ENCODE data around the gene PPFIBP2.

Gene PPFIBP2

DNA sequence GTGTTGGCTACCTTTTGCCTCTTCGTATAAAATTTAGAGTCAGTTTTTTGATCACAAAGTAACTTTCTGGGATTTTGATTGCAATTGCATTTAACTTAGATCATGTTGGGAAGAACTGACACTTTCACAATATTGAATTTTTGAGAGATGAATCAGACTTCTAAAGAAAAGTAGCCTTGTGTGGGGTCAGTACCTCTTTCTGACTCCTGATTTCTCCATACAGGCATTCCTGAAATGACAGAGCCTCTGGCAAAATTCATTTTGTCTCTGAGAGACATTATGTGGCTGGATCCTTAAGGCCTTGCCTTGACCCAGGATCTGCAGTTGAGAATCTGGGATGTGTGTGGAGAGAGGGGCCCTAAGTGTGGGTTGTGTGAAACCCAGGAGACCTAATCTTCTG lies 37.8 kb downstream of the PPFIBP2 start:
- H4K20me1 ChIP-seq (ENCODE audit: insufficient read depth, low read length), result no peaks in the 10 kb centered on the region
- DNase-seq, result no peak

GRCh38 chr11:7552666-7553065 lies 38.9 kb downstream of the PPFIBP2 start:
- Histone ChIP-seq H3K27me3 (replicated peaks; ENCODE audit: insufficient read depth, low read length) (no peaks in the 10 kb centered on the region), H3K4me1 (ENCODE audit: low read length) (peaks cover 24% of the 10 kb centered on the region), H3K27ac (ENCODE audit: low read length) (no peak overlapping the region), H3K36me3 (replicated peaks; ENCODE audit: insufficient read depth, low read length) (no peaks in the 10 kb centered on the region), H2AFZ (ENCODE audit: low read length) (no peak overlapping the region), H3K4me2 (ENCODE audit: low read depth, low read length) (no peak overlapping the region), H3K4me3 (ENCODE audit: low read length) (no peak overlapping the region), H3K9me3 (replicated peaks; ENCODE audit: insufficient read depth, low read length) (no peaks in the 10 kb centered on the region), H4K20me1 (ENCODE audit: insufficient read depth, low read length) (no peaks in the 10 kb centered on the region), H3K79me2 (ENCODE audit: low read length) (0 out of 2 replicates have a peak, but pooled peaks cover 3% of the 10 kb centered on the region), H3F3A (ENCODE audit: insufficient read depth, low read length) (peaks cover 12% of the 10 kb centered on the region), H3K9me2 (replicated peaks; ENCODE audit: insufficient read depth, low read length) (no peaks in the 10 kb centered on the region), H3K9ac (ENCODE audit: low read length) (no peak overlapping the region)
- TF ChIP-seq EZH2phosphoT487 (IDR thresholded peaks at IDR 0.05; ENCODE audit: low read length) (no peak), EZH2 (optimal IDR thresholded peaks at IDR 0.05; ENCODE audit: low read depth, low read length) (no peak), CTCF (IDR thresholded peaks at IDR 0.05; ENCODE audit: low read length) (no peak)
- DNase-seq, result no peak

More for the DNA sequence above, 37.8 kb downstream of the PPFIBP2 start:
- no peak overlapping the region for H3K27ac ChIP-seq (ENCODE audit: low read length)
- no peaks in the 10 kb centered on the region for H3K27me3 ChIP-seq (replicated peaks; ENCODE audit: insufficient read depth, low read length)
- H3F3A ChIP-seq (ENCODE audit: insufficient read depth, low read length), result peaks cover 12% of the 10 kb centered on the region
- H3K4me2 ChIP-seq (ENCODE audit: low read depth, low read length), result no peak overlapping the region
- no peak overlapping the region for H3K9ac ChIP-seq (ENCODE audit: low read length)
- H3K79me2 ChIP-seq (ENCODE audit: low read length), result 0 out of 2 replicates have a peak, but pooled peaks cover 3% of the 10 kb centered on the region
- no peaks in the 10 kb centered on the region for H3K9me2 ChIP-seq (replicated peaks; ENCODE audit: insufficient read depth, low read length)
- H3K4me1 ChIP-seq (ENCODE audit: low read length), result peaks cover 24% of the 10 kb centered on the region
- TF ChIP-seq CTCF (IDR thresholded peaks at IDR 0.05; ENCODE audit: low read length) (no peak), EZH2 (optimal IDR thresholded peaks at IDR 0.05; ENCODE audit: low read depth, low read length) (no peak), EZH2phosphoT487 (IDR thresholded peaks at IDR 0.05; ENCODE audit: low read length) (no peak)
- H2AFZ ChIP-seq (ENCODE audit: low read length), result no peak overlapping the region
- no peaks in the 10 kb centered on the region for H3K9me3 ChIP-seq (replicated peaks; ENCODE audit: insufficient read depth, low read length)
- no peak overlapping the region for H3K4me3 ChIP-seq (ENCODE audit: low read length)
- no peaks in the 10 kb centered on the region for H3K36me3 ChIP-seq (replicated peaks; ENCODE audit: insufficient read depth, low read length)

DNA sequence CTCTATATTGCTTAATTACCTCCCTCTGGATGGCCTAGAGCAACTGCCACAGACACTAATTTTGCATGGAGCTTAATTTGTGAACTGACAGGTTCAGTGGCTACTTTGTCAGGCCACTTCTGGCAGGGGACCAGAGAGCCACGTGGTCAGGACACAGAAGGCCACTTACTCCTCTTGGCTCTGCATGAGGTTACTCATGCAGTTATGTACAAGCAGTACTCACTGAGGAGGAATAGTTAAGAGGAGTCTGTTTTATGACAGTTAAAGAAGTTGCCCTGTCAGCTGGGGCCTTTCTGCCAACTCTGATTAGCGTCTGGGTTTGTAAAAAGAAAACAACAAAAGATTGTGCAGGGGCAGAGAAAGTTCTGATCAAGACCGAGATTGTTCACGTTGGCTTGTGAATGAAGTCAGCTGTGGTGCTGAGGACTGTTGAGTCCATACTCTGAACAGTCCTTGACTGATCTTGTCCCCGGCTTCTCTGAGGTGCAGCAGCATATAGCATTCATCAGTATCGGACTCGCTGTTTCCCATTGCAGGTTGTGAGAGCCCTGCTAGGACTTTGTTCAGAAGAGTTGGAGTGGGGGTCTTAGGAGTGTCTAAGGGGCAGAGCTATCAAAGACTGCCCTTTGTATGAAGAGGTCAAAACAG lies 41.4 kb downstream of the PPFIBP2 start:
- H4K20me1 ChIP-seq (ENCODE audit: insufficient read depth, low read length), result no peaks in the 10 kb centered on the region
- no peak overlapping the region for H3K9ac ChIP-seq (ENCODE audit: low read length)
- no peaks in the 10 kb centered on the region for H3K27me3 ChIP-seq (replicated peaks; ENCODE audit: insufficient read depth, low read length)
- H2AFZ ChIP-seq (ENCODE audit: low read length), result no peak overlapping the region
- H3K4me3 ChIP-seq (ENCODE audit: low read length), result no peak overlapping the region
- H3K4me1 ChIP-seq (ENCODE audit: low read length), result peaks cover 4% of the 10 kb centered on the region
- TF ChIP-seq EZH2phosphoT487 (IDR thresholded peaks at IDR 0.05; ENCODE audit: low read length), result no peak
- TF ChIP-seq EZH2 (optimal IDR thresholded peaks at IDR 0.05; ENCODE audit: low read depth, low read length), result no peak
- no peak for TF ChIP-seq CTCF (IDR thresholded peaks at IDR 0.05; ENCODE audit: low read length)
- DNase-seq, result no peak
- H3K9me3 ChIP-seq (replicated peaks; ENCODE audit: insufficient read depth, low read length), result no peaks in the 10 kb centered on the region
- 0 out of 2 replicates have a peak, but pooled peaks cover 3% of the 10 kb centered on the region for H3K79me2 ChIP-seq (ENCODE audit: low read length)
- no peak overlapping the region for H3K4me2 ChIP-seq (ENCODE audit: low read depth, low read length)
- H3K27ac ChIP-seq (ENCODE audit: low read length), result no peak overlapping the region
- H3F3A ChIP-seq (ENCODE audit: insufficient read depth, low read length), result no peaks in the 10 kb centered on the region
- no peaks in the 10 kb centered on the region for H3K36me3 ChIP-seq (replicated peaks; ENCODE audit: insufficient read depth, low read length)
- no peaks in the 10 kb centered on the region for H3K9me2 ChIP-seq (replicated peaks; ENCODE audit: insufficient read depth, low read length)
